ENCODE measurements around the gene CFAP141.

DNA sequence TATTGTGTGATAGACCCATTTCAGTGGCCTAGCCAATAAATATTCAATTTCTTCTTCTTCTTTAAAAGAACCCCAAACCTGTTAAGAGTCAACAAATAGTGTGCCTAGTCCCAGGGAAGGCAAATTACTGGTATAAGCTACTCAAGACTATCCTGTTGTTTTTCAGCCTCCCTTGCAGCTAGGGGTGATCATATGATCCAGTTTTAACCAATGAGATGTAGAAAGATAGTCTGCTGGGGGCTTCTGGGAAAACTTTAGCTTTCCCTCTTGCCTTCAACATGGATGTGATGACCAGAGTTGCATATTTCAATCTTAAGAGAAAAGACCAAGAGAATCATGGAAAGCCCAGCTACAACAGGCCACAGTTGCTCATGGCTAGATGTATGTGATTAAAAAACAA lies 46.6 kb downstream of the CFAP141 start:
- TF ChIP-seq, protein P1, sequence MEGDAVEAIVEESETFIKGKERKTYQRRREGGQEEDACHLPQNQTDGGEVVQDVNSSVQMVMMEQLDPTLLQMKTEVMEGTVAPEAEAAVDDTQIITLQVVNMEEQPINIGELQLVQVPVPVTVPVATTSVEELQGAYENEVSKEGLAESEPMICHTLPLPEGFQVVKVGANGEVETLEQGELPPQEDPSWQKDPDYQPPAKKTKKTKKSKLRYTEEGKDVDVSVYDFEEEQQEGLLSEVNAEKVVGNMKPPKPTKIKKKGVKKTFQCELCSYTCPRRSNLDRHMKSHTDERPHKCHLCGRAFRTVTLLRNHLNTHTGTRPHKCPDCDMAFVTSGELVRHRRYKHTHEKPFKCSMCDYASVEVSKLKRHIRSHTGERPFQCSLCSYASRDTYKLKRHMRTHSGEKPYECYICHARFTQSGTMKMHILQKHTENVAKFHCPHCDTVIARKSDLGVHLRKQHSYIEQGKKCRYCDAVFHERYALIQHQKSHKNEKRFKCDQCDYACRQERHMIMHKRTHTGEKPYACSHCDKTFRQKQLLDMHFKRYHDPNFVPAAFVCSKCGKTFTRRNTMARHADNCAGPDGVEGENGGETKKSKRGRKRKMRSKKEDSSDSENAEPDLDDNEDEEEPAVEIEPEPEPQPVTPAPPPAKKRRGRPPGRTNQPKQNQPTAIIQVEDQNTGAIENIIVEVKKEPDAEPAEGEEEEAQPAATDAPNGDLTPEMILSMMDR (IDR thresholded peaks at IDR 0.05) = no peak
- TF ChIP-seq EP300 (IDR thresholded peaks at IDR 0.05) = no peak
- no peak for TF ChIP-seq POLR2AphosphoS5 (IDR thresholded peaks at IDR 0.05)
- TF ChIP-seq POLR2A (IDR thresholded peaks at IDR 0.05) = no peak

Data from gastroesophageal sphincter (tissue), 3 donors.